CD1c-positive myeloid dendritic cell (primary cell): ENCODE results near the gene OR2T27.
A peak's percentile ranks its signal among the peaks of the same experiment; 100 is the strongest.
"Not testable (repeated sequence)": the region's sequence is repeated elsewhere in the genome, so short reads cannot be mapped to it uniquely, and the experiment has no call there.

Source experiments
- DNase-seq: peaks from one replicate; pipeline ENCODE4 v3.0.0-alpha.2; 2016; ENCODE audit errors: extremely low spot score

Gene OR2T27

GRCh38 chr1:248655354-248655753 lies at the start of gene OR2T27:
TSS of gene OR2T27 (minus strand) at chr1:248655528. CDS start at chr1:248650884, 4,644 bp downstream.
- DNase-seq, result not testable (repeated sequence)

GRCh38 chr1:248704606-248705005 lies 49.3 kb upstream of the OR2T27 start:
- DNase-seq, result no peak

GRCh38 chr1:248703674-248704073 lies 48.3 kb upstream of the OR2T27 start:
- DNase-seq, result peak; percentile 20

- no peak for DNase-seq
Observed at GRCh38 chr1:248702714-248703113, 47.4 kb upstream of the OR2T27 start, which contains the start of gene OR14I1. TSS of gene OR14I1 (minus strand) at chr1:248702766.

- no peak for DNase-seq
Observed at GRCh38 chr1:248699099-248699498, 43.8 kb upstream of the OR2T27 start.

- no peak for DNase-seq
Observed at GRCh38 chr1:248697907-248698306, 42.6 kb upstream of the OR2T27 start.

- peak; percentile 63 for DNase-seq
Observed at GRCh38 chr1:248696774-248697173, 41.4 kb upstream of the OR2T27 start.

GRCh38 chr1:248696261-248696660 lies 40.9 kb upstream of the OR2T27 start:
- peak; percentile 14 for DNase-seq

- peak; percentile 34 for DNase-seq
Observed at GRCh38 chr1:248695451-248696132, 40.3 kb upstream of the OR2T27 start.

GRCh38 chr1:248691567-248692155 lies 36.3 kb upstream of the OR2T27 start:
- no peak for DNase-seq

- no peak for DNase-seq
Observed at GRCh38 chr1:248688527-248689298, 33.4 kb upstream of the OR2T27 start.

- peak; percentile 11 for DNase-seq
Observed at GRCh38 chr1:248686815-248687214, 31.5 kb upstream of the OR2T27 start.

GRCh38 chr1:248681651-248682050 lies 26.3 kb upstream of the OR2T27 start:
- no peak for DNase-seq

GRCh38 chr1:248670003-248670402 lies 14.7 kb upstream of the OR2T27 start:
- no peak for DNase-seq

GRCh38 chr1:248663453-248664328 lies 8.4 kb upstream of the OR2T27 start:
- DNase-seq, result not testable (repeated sequence)

GRCh38 chr1:248656797-248657196 lies 1.5 kb upstream of the OR2T27 start:
- not testable (repeated sequence) for DNase-seq

- not testable (repeated sequence) for DNase-seq
Observed at GRCh38 chr1:248648770-248649536, 6.4 kb downstream of the OR2T27 start.

GRCh38 chr1:248645178-248645577 lies 10.2 kb downstream of the OR2T27 start, which contains the start of gene OR2T35:
TSS of gene OR2T35 (minus strand) at chr1:248645278. CDS start at chr1:248639258, 6,020 bp downstream.
- DNase-seq, result not testable (repeated sequence)

GRCh38 chr1:248642971-248643651 lies 12.2 kb downstream of the OR2T27 start:
- not testable (repeated sequence) for DNase-seq

GRCh38 chr1:248641583-248641982 lies 13.7 kb downstream of the OR2T27 start:
- not testable (repeated sequence) for DNase-seq
